AG09319 (cell line): ENCODE results near the gene VSIG2.
A peak's percentile ranks its signal among the peaks of the same experiment; 100 is the strongest.

Source experiments
- DNase-seq: peaks from one replicate; pipeline ENCODE4 v3.0.0-alpha.2; 2010; ENCODE audit warnings: low read depth; ENCODE audit errors: extremely low read depth
- CTCF ChIP-seq: IDR thresholded peaks from 2 replicates; pipeline ENCODE4 v1.5.1; 2011; ENCODE audit warnings: low read depth, mild to moderate bottlenecking, inconsistent platforms, low read length, moderate library complexity

Gene VSIG2

GRCh38 chr11:124793466-124794278 lies 41.6 kb upstream of the VSIG2 start:
- no peak for DNase-seq
- TF ChIP-seq CTCF, result peak; percentile 74

- no peak for TF ChIP-seq CTCF
Observed at GRCh38 chr11:124791626-124792341, 39.7 kb upstream of the VSIG2 start.

GRCh38 chr11:124788521-124788920 lies 36.5 kb upstream of the VSIG2 start:
- no peak for DNase-seq
- no peak for TF ChIP-seq CTCF

More at GRCh38 chr11:124791626-124792341, 39.7 kb upstream of the VSIG2 start:
- no peak for DNase-seq

GRCh38 chr11:124784051-124784450 lies 32.0 kb upstream of the VSIG2 start:
- TF ChIP-seq CTCF, result no peak
- no peak for DNase-seq

GRCh38 chr11:124783002-124783401 lies 30.9 kb upstream of the VSIG2 start:
- no peak for DNase-seq
- TF ChIP-seq CTCF, result no peak

- no peak for TF ChIP-seq CTCF
- no peak for DNase-seq
Observed at GRCh38 chr11:124779568-124779967, 27.5 kb upstream of the VSIG2 start.

GRCh38 chr11:124778281-124778680 lies 26.2 kb upstream of the VSIG2 start:
- no peak for DNase-seq
- TF ChIP-seq CTCF, result no peak
